B cell (primary cell): ENCODE results near the gene NRDC. TPM values are rescaled to one million over a fixed set of nuclear protein-coding genes. Genes with fewer than 3 reads are reported as not detected.

ENCODE experiments used
- ATAC-seq: fragments of 200-7000 bp; cut with Tn5 transposase; one replicate; pipeline ENCODE4 v1.10.0; 2021; ENCODE audit warnings: low read depth, mild to moderate bottlenecking, moderate number of reproducible peaks, moderate library complexity
- CTCF ChIA-PET: fragments of 350-600 bp; sonication (Branson Sonifier 250); formaldehyde crosslinking; loops from one replicate; lab custom pipeline; 2021; ENCODE audit warnings: antibody characterized with exemption, inconsistent platforms; lab: Charles Lee
- POLR2A ChIA-PET: fragments of 350-600 bp; sonication (Branson Sonifier 250); formaldehyde crosslinking; loops from one replicate; lab custom pipeline; 2021; ENCODE audit warnings: antibody characterized with exemption; lab: Charles Lee
- DNase-seq: peaks from one replicate; pipeline ENCODE4 v3.0.0; 2013
- H2AFZ ChIP-seq: 2 replicates; pipeline ENCODE4 v1.6.1; 2012; ENCODE audit warnings: mild to moderate bottlenecking, low read depth, low read length; ENCODE audit not compliant: insufficient read depth, poor library complexity, severe bottlenecking
- H3K27ac ChIP-seq, 2 donors: 1 replicate in 1 of 2; 2 replicates in 1 of 2; pipeline ENCODE4 v1.5.1; 2012 to 2013; ENCODE audit warnings: low read length in 2 of 2, mild to moderate bottlenecking in 2 of 2, moderate library complexity in 1 of 2
- H3K27me3 ChIP-seq, 4 experiments: fragments of 200-600 bp in 1 of 4; sonication (generic) in 1 of 4; replicated peaks in 1 of 4; 1 replicate in 2 of 4; 2 replicates in 2 of 4; pipeline versions ENCODE4 v1.6.1 to v1.7.0; 2013 to 2016; ENCODE audit warnings: low read length in 3 of 4, mild to moderate bottlenecking in 2 of 4, mixed read lengths in 1 of 4, moderate library complexity in 1 of 4; ENCODE audit not compliant: insufficient read depth in 4 of 4, control insufficient read depth in 3 of 4; ENCODE audit errors: control extremely low read depth in 1 of 4
- H3K36me3 ChIP-seq, 2 experiments: replicated peaks in 1 of 2; 1 replicate in 1 of 2; 2 replicates in 1 of 2; pipeline versions ENCODE4 v1.6.1 to v1.7.1; 2013; ENCODE audit warnings: low read length in 1 of 2; ENCODE audit not compliant: insufficient read depth in 2 of 2, control insufficient read depth in 1 of 2; ENCODE audit errors: control extremely low read depth in 1 of 2, extremely low read depth in 1 of 2
- H3K4me1 ChIP-seq, 2 donors: fragments of 200-600 bp in 1 of 2; sonication (generic) in 1 of 2; 1 replicate in 1 of 2; 2 replicates in 1 of 2; pipeline versions ENCODE4 v1.5.1 to v1.6.1; 2013 to 2017; ENCODE audit warnings: low read length in 2 of 2; ENCODE audit not compliant: control insufficient read depth in 2 of 2, insufficient read depth in 2 of 2
- H3K4me2 ChIP-seq: replicated peaks from 2 replicates; pipeline ENCODE3; 2012; ENCODE audit warnings: mild to moderate bottlenecking, low read depth, low read length; ENCODE audit not compliant: poor library complexity, severe bottlenecking
- H3K4me3 ChIP-seq, 5 experiments: fragments of 200-600 bp in 1 of 5; sonication (generic) in 1 of 5; 1 replicate in 3 of 5; 2 replicates in 2 of 5; pipeline versions ENCODE4 v1.5.1 to v1.7.0; 2011 to 2016; ENCODE audit warnings: low read length in 4 of 5, mild to moderate bottlenecking in 4 of 5, low read depth in 2 of 5, control low read depth in 1 of 5, moderate library complexity in 1 of 5; ENCODE audit not compliant: insufficient read depth in 1 of 5; ENCODE audit errors: control extremely low read depth in 1 of 5, extremely low read depth in 1 of 5
- H3K79me2 ChIP-seq: fragments of 200-600 bp; sonication (generic); one replicate; pipeline ENCODE4 v1.6.0; 2016; ENCODE audit warnings: low read length; ENCODE audit not compliant: control insufficient read depth, insufficient read depth
- H3K9ac ChIP-seq: fragments of 200-600 bp; sonication (generic); 2 replicates; pipeline ENCODE4 v1.6.1; 2017; ENCODE audit warnings: mild to moderate bottlenecking, low read length, moderate library complexity
- H3K9me3 ChIP-seq, 3 donors: one replicate each; pipeline versions ENCODE4 v1.6.1 to v1.7.1; 2013; ENCODE audit warnings: low read length in 2 of 3; ENCODE audit not compliant: control insufficient read depth in 2 of 3, insufficient read depth in 1 of 3; ENCODE audit errors: control extremely low read depth in 1 of 3
- H4K20me1 ChIP-seq: 2 replicates; pipeline ENCODE4 v1.6.0; 2012; ENCODE audit warnings: mild to moderate bottlenecking, low read length; ENCODE audit not compliant: insufficient read depth, control insufficient read depth, poor library complexity, severe bottlenecking
- H3K27ac Mint-ChIP-seq: one replicate; pipeline ENCODE4 v1.8.0; 2021; ENCODE audit warnings: mixed read lengths
- H3K27me3 Mint-ChIP-seq: one replicate; pipeline ENCODE4 v1.8.0; 2021; ENCODE audit warnings: mixed read lengths
- H3K4me1 Mint-ChIP-seq: one replicate; pipeline ENCODE4 v1.8.0; 2021; ENCODE audit warnings: mixed read lengths
- H3K4me3 Mint-ChIP-seq: one replicate; pipeline ENCODE4 v1.8.0; 2021; ENCODE audit warnings: mixed read lengths
- H3K9me3 Mint-ChIP-seq: one replicate; pipeline ENCODE4 v1.8.0; 2022; ENCODE audit warnings: mixed read lengths; ENCODE audit not compliant: insufficient read depth
- CTCF ChIP-seq: fragments of 200-600 bp; IDR thresholded peaks from one replicate; pipeline ENCODE4 v1.8.0; 2022; ENCODE audit warnings: antibody characterized with exemption, mild to moderate bottlenecking
- EZH2 ChIP-seq: IDR thresholded peaks from 2 replicates; pipeline ENCODE4 v1.6.1; 2012; ENCODE audit warnings: borderline replicate concordance, low read depth, mild to moderate bottlenecking, moderate library complexity, low read length; ENCODE audit not compliant: insufficient read depth, poor library complexity, severe bottlenecking
- WGBS: methylation state at CpG from one replicate; pipeline ENCODE4 v1.1.5; 2013; ENCODE audit warnings: missing lambda C conversion rate; ENCODE audit not compliant: insufficient coverage; 5-methylcytosine and 5-hydroxymethylcytosine counted together
- intact Hi-C: fragments of 100-400 bp; cut with micrococcal nuclease; formaldehyde crosslinking; loops from one replicate; pipeline ENCODE4 v1.10.0; 2022
- polyA plus RNA-seq: library from polyadenylated mRNA; depleted of rRNA; stranded (reverse); fragments of >200 nt; gene quantifications from 2 replicates; pipeline ENCODE4 v1.2.3, GENCODE V29; 2012
- total RNA-seq, 2 donors: library from RNA; stranded (reverse); fragments of 120-200 nt in 1 of 2; gene quantifications; 1 replicate in 1 of 2; 2 replicates in 1 of 2; pipeline versions ENCODE4 v1.2.3 to v1.2.4, GENCODE V29; 2013 to 2022

The NRDC gene
- total and polyA plus RNA-seq, 2 donors (not counting 1 experiment from before 2014, with no cell fraction given), result 55.3 to 154 TPM

- no peaks in the 10 kb centered on the region for H3K9me3 ChIP-seq
- H2AFZ ChIP-seq, result no peak overlapping the region
- ChIA-PET POLR2A (no interaction called here), CTCF (interaction anchor here (1.6 kb wide), 1 partner anchor 19 kb away, joined by 9 read pairs; no protein-coding TSS in a partner anchor)
- WGBS, result 100% methylated on average over 1 of the region's 1 CpG
- Mint-ChIP-seq H3K4me1 (no peaks in the 10 kb centered on the region), H3K9me3 (peaks cover 2% of the 10 kb centered on the region), H3K27me3 (no peaks in the 10 kb centered on the region), H3K4me3 (no peak overlapping the region), H3K27ac (no peak overlapping the region)
- H3K4me1 ChIP-seq, result no peaks in the 10 kb centered on the region
- TF ChIP-seq EZH2 (no peak), CTCF (no peak)
- H3K27ac ChIP-seq, result no peak overlapping the region
- DNase-seq (no peak), ATAC-seq (no peak)
- no peaks in the 10 kb centered on the region for H3K79me2 ChIP-seq
- no peaks in the 10 kb centered on the region for H3K27me3 ChIP-seq
- no peak overlapping the region for H3K4me3 ChIP-seq
- peaks cover 14 to 43% of the 10 kb centered on the region in 2 experiments for H3K36me3 ChIP-seq
- H3K9ac ChIP-seq, result no peak overlapping the region
- no peaks in the 10 kb centered on the region for H4K20me1 ChIP-seq
- intact Hi-C loops, result no loop called here
- H3K4me2 ChIP-seq, result no peak overlapping the region
These were observed 127.8 kb downstream of the NRDC start for GRCh38 chr1:51750729-51751128.

- Histone ChIP-seq H3K79me2 (no peaks in the 10 kb centered on the region), H3K27me3 (no peaks in the 10 kb centered on the region), H3K36me3 (peaks cover 14 to 38% of the 10 kb centered on the region in 2 experiments), H3K9ac (no peak overlapping the region), H3K4me1 (no peaks in the 10 kb centered on the region), H3K4me3 (no peak overlapping the region), H2AFZ (no peak overlapping the region), H3K4me2 (no peak overlapping the region), H3K9me3 (no peaks in the 10 kb centered on the region), H3K27ac (no peak overlapping the region), H4K20me1 (no peaks in the 10 kb centered on the region)
- peaks cover 2% of the 10 kb centered on the region for H3K9me3 Mint-ChIP-seq
- TF ChIP-seq CTCF, result no peak
- no peaks in the 10 kb centered on the region for H3K27me3 Mint-ChIP-seq
- WGBS, result no CpG with 5 or more reads among the region's 3 CpGs
- POLR2A ChIA-PET, result no interaction called here
- no peak overlapping the region for H3K27ac Mint-ChIP-seq
- no peak overlapping the region for H3K4me3 Mint-ChIP-seq
- ATAC-seq, result no peak
- intact Hi-C loops, result no loop called here
- no peak for DNase-seq
- CTCF ChIA-PET, result no interaction called here
- no peaks in the 10 kb centered on the region for H3K4me1 Mint-ChIP-seq
These were observed 128.3 kb downstream of the NRDC start for GRCh38 chr1:51750218-51750617.
